H1 (cell line): ENCODE data around the gene GNAQ. TPM values are rescaled to one million over a fixed set of nuclear protein-coding genes. Genes with fewer than 3 reads are reported as not detected.

Source experiments
- CTCF ChIA-PET: fragments of 300-600 bp; sonication (Branson Sonifier 250); formaldehyde crosslinking; loops from one replicate; lab custom pipeline; 2021; ENCODE audit not compliant: partially characterized antibody; lab: Charles Lee
- POLR2A ChIA-PET: fragments of 300-600 bp; sonication (Branson Sonifier 250); formaldehyde crosslinking; loops from one replicate; lab custom pipeline; 2021; ENCODE audit warnings: inconsistent platforms; ENCODE audit not compliant: partially characterized antibody; lab: Charles Lee
- DNase-seq, 2 experiments: peaks; one replicate each; pipeline versions ENCODE4 v3.0.0 to v3.0.0-alpha.2; 2010 to 2022; ENCODE audit warnings: low spot score in 2 of 2, low read depth in 1 of 2, mixed read lengths in 1 of 2
- FAIRE-seq: peaks from 2 replicates; lab custom pipeline; 2011; peaks lifted over from hg19 to GRCh38; lab: Jason Lieb, UNC
- H2AFZ ChIP-seq: 2 replicates; pipeline ENCODE4 v1.8.1; 2012; ENCODE audit warnings: low read length, inconsistent platforms
- H2AK5ac ChIP-seq: 2 replicates; pipeline ENCODE4 v1.6.1; 2013; ENCODE audit warnings: low read depth, low read length
- H2BK120ac ChIP-seq: replicated peaks from 2 replicates; pipeline ENCODE3; 2013; ENCODE audit warnings: low read depth, low read length, inconsistent platforms
- H2BK12ac ChIP-seq: 2 replicates; pipeline ENCODE4 v1.6.1; 2013; ENCODE audit warnings: low read depth, low read length
- H2BK15ac ChIP-seq: 2 replicates; pipeline ENCODE4 v1.6.1; 2013; ENCODE audit warnings: low read length
- H2BK20ac ChIP-seq: 2 replicates; pipeline ENCODE4 v1.6.1; 2013; ENCODE audit warnings: low read length
- H2BK5ac ChIP-seq: 2 replicates; pipeline ENCODE4 v1.6.1; 2013; ENCODE audit warnings: low read depth, low read length
- H3K14ac ChIP-seq: 2 replicates; pipeline ENCODE4 v1.6.1; 2013; ENCODE audit warnings: inconsistent platforms; ENCODE audit not compliant: insufficient read length
- H3K18ac ChIP-seq: 2 replicates; pipeline ENCODE4 v1.6.1; 2013; ENCODE audit warnings: low read length; ENCODE audit errors: extremely low read depth
- H3K23ac ChIP-seq: 2 replicates; pipeline ENCODE4 v1.6.1; 2013; ENCODE audit warnings: inconsistent platforms; ENCODE audit not compliant: insufficient read length
- H3K23me2 ChIP-seq: 2 replicates; pipeline ENCODE4 v1.6.1; 2013; ENCODE audit warnings: low read depth, low read length
- H3K27ac ChIP-seq: 2 replicates; pipeline ENCODE4 v1.6.1; 2011; ENCODE audit warnings: low read depth, low read length, inconsistent platforms
- H3K27me3 ChIP-seq, 4 experiments: replicated peaks in 1 of 4; 1 replicate in 1 of 4; 2 replicates in 3 of 4; pipeline versions ENCODE4 v1.6.1 to v1.8.1; 2011 to 2013; ENCODE audit warnings: low read length in 3 of 4, mild to moderate bottlenecking in 3 of 4, inconsistent platforms in 2 of 4, mixed read lengths in 2 of 4, moderate library complexity in 1 of 4; ENCODE audit not compliant: control insufficient read depth in 3 of 4, insufficient read depth in 3 of 4; ENCODE audit errors: extremely low read depth in 1 of 4
- H3K36me3 ChIP-seq, 4 experiments: 2 replicates each; pipeline versions ENCODE4 v1.6.1 to v1.8.1; 2011 to 2013; ENCODE audit warnings: mild to moderate bottlenecking in 4 of 4, low read length in 3 of 4, moderate library complexity in 2 of 4, control low read depth in 1 of 4, inconsistent platforms in 1 of 4; ENCODE audit not compliant: insufficient read depth in 4 of 4, control insufficient read depth in 2 of 4
- H3K4ac ChIP-seq: replicated peaks from 2 replicates; pipeline ENCODE3; 2013; ENCODE audit warnings: low read length, low read depth, mixed read lengths, inconsistent platforms; ENCODE audit not compliant: insufficient read length
- H3K4me1 ChIP-seq, 4 experiments: replicated peaks in 1 of 4; 1 replicate in 1 of 4; 2 replicates in 3 of 4; pipeline versions ENCODE4 v1.6.1 to v1.8.1; 2011 to 2013; ENCODE audit warnings: low read length in 3 of 4, inconsistent platforms in 2 of 4, mixed read lengths in 1 of 4; ENCODE audit not compliant: insufficient read depth in 4 of 4, control insufficient read depth in 3 of 4
- H3K4me2 ChIP-seq, 2 experiments: 2 replicates each; pipeline versions ENCODE4 v1.6.1 to v1.8.1; 2011 to 2013; ENCODE audit warnings: low read depth in 2 of 2, low read length in 2 of 2, control low read depth in 1 of 2, inconsistent platforms in 1 of 2, mild to moderate bottlenecking in 1 of 2; ENCODE audit not compliant: insufficient read depth in 1 of 2
- H3K4me3 ChIP-seq, 4 experiments: fragments of 200-600, 300-600 bp in 1 of 4; sonication (generic), shearing (Covaris generic), sonication (Bioruptor Twin) in 1 of 4; 2 replicates each; pipeline versions ENCODE4 v1.5.1 to v1.8.1; 2011 to 2016; ENCODE audit warnings: low read length in 4 of 4, low read depth in 3 of 4, control low read depth in 2 of 4, inconsistent platforms in 2 of 4, mild to moderate bottlenecking in 2 of 4, mixed read lengths in 1 of 4, moderate library complexity in 1 of 4; ENCODE audit not compliant: insufficient read depth in 2 of 4; ENCODE audit errors: extremely low read depth in 1 of 4
- H3K56ac ChIP-seq: replicated peaks from 2 replicates; pipeline ENCODE3; 2013; ENCODE audit warnings: low read depth, mild to moderate bottlenecking, mixed read lengths, low read length, inconsistent platforms; ENCODE audit not compliant: insufficient read length
- H3K79me1 ChIP-seq: 2 replicates; pipeline ENCODE4 v1.6.1; 2013; ENCODE audit warnings: low read depth, low read length, control low read depth
- H3K79me2 ChIP-seq, 2 experiments: 2 replicates each; pipeline versions ENCODE4 v1.6.1 to v1.8.1; 2012 to 2013; ENCODE audit warnings: low read length in 2 of 2, mild to moderate bottlenecking in 2 of 2, inconsistent platforms in 1 of 2; ENCODE audit not compliant: insufficient read depth in 2 of 2, control insufficient read depth in 1 of 2
- H3K9ac ChIP-seq, 4 experiments: replicated peaks in 1 of 4; 1 replicate in 1 of 4; 2 replicates in 3 of 4; pipeline versions ENCODE4 v1.6.1 to v1.8.1; 2011 to 2013; ENCODE audit warnings: low read depth in 3 of 4, low read length in 3 of 4, control low read depth in 2 of 4, mild to moderate bottlenecking in 2 of 4, moderate library complexity in 2 of 4, inconsistent platforms in 1 of 4; ENCODE audit errors: extremely low read depth in 1 of 4
- H3K9me3 ChIP-seq, 2 experiments: 2 replicates each; pipeline versions ENCODE4 v1.6.1 to v1.8.1; 2012 to 2013; ENCODE audit warnings: mild to moderate bottlenecking in 2 of 2, moderate library complexity in 2 of 2, control low read depth in 1 of 2, inconsistent platforms in 1 of 2, low read depth in 1 of 2, low read length in 1 of 2, mixed read lengths in 1 of 2; ENCODE audit not compliant: insufficient read depth in 2 of 2
- H4K20me1 ChIP-seq, 2 experiments: replicated peaks in 1 of 2; 2 replicates each; pipeline versions ENCODE3 to v1.8.1; 2011 to 2013; ENCODE audit warnings: inconsistent platforms in 2 of 2, low read length in 2 of 2, mild to moderate bottlenecking in 1 of 2; ENCODE audit not compliant: insufficient read depth in 2 of 2, control insufficient read depth in 1 of 2
- H4K5ac ChIP-seq: 2 replicates; pipeline ENCODE4 v1.6.1; 2013; ENCODE audit warnings: low read length, low read depth, mixed read lengths, inconsistent platforms; ENCODE audit not compliant: insufficient read length
- H4K8ac ChIP-seq: 2 replicates; pipeline ENCODE4 v1.8.0; 2013; ENCODE audit warnings: mild to moderate bottlenecking, moderate library complexity, low read length, inconsistent platforms; ENCODE audit not compliant: insufficient read depth; ENCODE audit errors: extremely low read depth
- H4K91ac ChIP-seq: replicated peaks from 2 replicates; pipeline ENCODE3; 2013; ENCODE audit warnings: low read length, mixed read lengths, inconsistent platforms; ENCODE audit not compliant: insufficient read length
- BCL11A ChIP-seq, 2 experiments: IDR thresholded peaks; one replicate each; pipeline ENCODE4 v1.6.1; 2011; ENCODE audit warnings: low read depth in 2 of 2, low read length in 2 of 2, mild to moderate bottlenecking in 2 of 2
- CTBP2 ChIP-seq: IDR thresholded peaks from 2 replicates; pipeline ENCODE4 v1.7.0; 2011; ENCODE audit warnings: borderline replicate concordance, mild to moderate bottlenecking, moderate library complexity, mixed read lengths, low read length; ENCODE audit not compliant: insufficient read depth, insufficient read length
- EZH2 ChIP-seq: fragments of 200-600 bp; sonication (generic); IDR thresholded peaks from 2 replicates; pipeline ENCODE4 v1.7.1; 2012; ENCODE audit warnings: low read depth, mild to moderate bottlenecking, moderate library complexity, low read length, inconsistent platforms; ENCODE audit not compliant: severe bottlenecking
- FOSL1 ChIP-seq: IDR thresholded peaks from 2 replicates; pipeline ENCODE4 v1.6.1; 2011; ENCODE audit warnings: mild to moderate bottlenecking, low read depth, low read length, moderate library complexity; ENCODE audit not compliant: insufficient read depth
- GABPA ChIP-seq: IDR thresholded peaks from 2 replicates; pipeline ENCODE4 v1.6.1; 2011; ENCODE audit warnings: mild to moderate bottlenecking, low read length, moderate library complexity, borderline replicate concordance; ENCODE audit not compliant: insufficient read depth
- GTF2F1 ChIP-seq: IDR thresholded peaks from 2 replicates; pipeline ENCODE4 v1.6.1; 2012; ENCODE audit warnings: low read depth, low read length, improper control_type of control experiment, borderline replicate concordance
- KDM1A ChIP-seq: fragments of 200-600, 300-600 bp; sonication (generic); IDR thresholded peaks from 2 replicates; pipeline ENCODE4 v1.7.1; 2016; ENCODE audit warnings: mild to moderate bottlenecking, low read length, borderline replicate concordance
- RBBP5 ChIP-seq: IDR thresholded peaks from 2 replicates; pipeline ENCODE4 v1.7.1; 2012; ENCODE audit warnings: low read depth, mild to moderate bottlenecking, inconsistent platforms, low read length, moderate library complexity, borderline replicate concordance
- SIRT6 ChIP-seq: IDR thresholded peaks from one replicate; pipeline ENCODE4 v1.7.1; 2012; ENCODE audit warnings: low read length, inconsistent platforms
- WGBS, 2 experiments: shearing (Covaris generic) in 1 of 2; methylation state at CpG; one replicate each; pipeline versions ENCODE4 v1.1.6 to v1.1.7; 2013 to 2015; ENCODE audit warnings: low lambda C conversion rate in 2 of 2, mixed read lengths in 2 of 2, inconsistent platforms in 1 of 2, low coverage in 1 of 2, missing lambda C conversion rate in 1 of 2; ENCODE audit not compliant: insufficient replicate concordance in 2 of 2, insufficient coverage in 1 of 2, insufficient read length in 1 of 2; ENCODE audit errors: extremely low coverage in 1 of 2, missing lambda C conversion rate in 1 of 2; 5-methylcytosine and 5-hydroxymethylcytosine counted together
- polyA plus RNA-seq, 7 experiments: library from polyadenylated mRNA; depleted of rRNA in 3 of 7; stranded (reverse) in 5 of 7; unstranded in 2 of 7; fragments of >200 nt in 5 of 7; fragments of 200-250 nt in 2 of 7; gene quantifications; 1 replicate in 5 of 7; 2 replicates in 1 of 7; 4 replicates in 1 of 7; pipeline versions ENCODE4 v1.2.1 to v1.2.3, GENCODE V29; 2011 to 2013; ENCODE audit warnings: missing spikeins in 2 of 7, mixed read lengths in 2 of 7
- total RNA-seq: library from RNA; stranded (reverse); fragmentation: NEBNext Ultra II Directional; extraction: Animal tissue kit (Norgen Biotek cat#: 25700); gene quantifications from 2 replicates; pipeline ENCODE4 v1.2.1, GENCODE V29; 2021

GNAQ gene
- total and polyA plus RNA-seq, 2 of the 8 experiments (the other 6 are each of a cell fraction or from before 2014, with no cell fraction given): 22.8 to 63.8 TPM

- H4K8ac ChIP-seq: no peak overlapping the region
- CTCF ChIA-PET: no interaction called here
These were observed 177.2 kb downstream of the GNAQ start for GRCh38 chr9:77854258-77854915.

More at GRCh38 chr9:77854258-77854915, 177.2 kb downstream of the GNAQ start:
- no peak overlapping the region for H4K5ac ChIP-seq
- no peaks in the 10 kb centered on the region for H3K23me2 ChIP-seq
- POLR2A ChIA-PET: no interaction called here
- no peak overlapping the region for H2BK5ac ChIP-seq
- H3K4me3 ChIP-seq: no peak overlapping the region
- TF ChIP-seq GABPA (no peak), FOSL1 (no peak), RBBP5 (no peak), GTF2F1 (no peak), EZH2 (no peak), KDM1A (no peak), BCL11A (IDR thresholded peaks at IDR 0.05; ENCODE audit: low read depth in 2 of 2, low read length in 2 of 2) (no peak), SIRT6 (no peak), CTBP2 (no peak)
- DNase-seq (no peak), FAIRE-seq (no peak)
- H2AK5ac ChIP-seq: no peak overlapping the region
- no peak overlapping the region for H2BK15ac ChIP-seq
- no peak overlapping the region for H2BK20ac ChIP-seq
- peaks cover 0 to 7% (median 3%) of the 10 kb centered on the region in 4 experiments; a peak in 3 of 7 replicates for H3K4me1 ChIP-seq
- no peak overlapping the region for H3K23ac ChIP-seq
- H3K79me2 ChIP-seq: no peaks in the 10 kb centered on the region
- no peak overlapping the region for H3K14ac ChIP-seq
- H3K4me2 ChIP-seq: no peak overlapping the region
- no peaks in the 10 kb centered on the region for H3K36me3 ChIP-seq
- H3K79me1 ChIP-seq: peaks cover 9% of the 10 kb centered on the region; the same call in 1 of the 2 replicates
- no peak overlapping the region for H3K27ac ChIP-seq
- H2AFZ ChIP-seq: no peak overlapping the region
- no peaks in the 10 kb centered on the region for H3K27me3 ChIP-seq
- H4K91ac ChIP-seq: no peak overlapping the region
- H3K56ac ChIP-seq: no peak overlapping the region
- no peak overlapping the region for H3K9ac ChIP-seq
- H4K20me1 ChIP-seq: peaks cover 0 to 2% of the 10 kb centered on the region in 2 experiments
- no peak overlapping the region for H2BK12ac ChIP-seq
- H2BK120ac ChIP-seq: no peak overlapping the region
- no peak overlapping the region for H3K18ac ChIP-seq
- no peak overlapping the region for H3K4ac ChIP-seq
- WGBS, 2 experiments: 78% methylated on average over 4 of the region's 4 CpGs; no CpG with 5 or more reads in 1 of the 2 experiments
- H3K9me3 ChIP-seq: no peaks in the 10 kb centered on the region
